OCI-LY7 (cell line): ENCODE results near the gene ZMIZ2.

Experiments used
- EZH2phosphoT487 ChIP-seq: fragments of 200-600 bp; sonication (generic); IDR thresholded peaks from 2 replicates; pipeline ENCODE4 v1.6.1; 2018; ENCODE audit warnings: low read depth, borderline replicate concordance, mild to moderate bottlenecking, mixed run types, antibody characterized with exemption, low read length, moderate library complexity, mixed read lengths
- TF ChIP-seq, protein P1 (sequence below): fragments of 200-600 bp; sonication (generic); conservative IDR thresholded peaks from 2 replicates; pipeline ENCODE4 v1.5.1; 2014; ENCODE audit warnings: mild to moderate bottlenecking, antibody characterized with exemption, low read length, moderate library complexity, mixed read lengths

DNA sequence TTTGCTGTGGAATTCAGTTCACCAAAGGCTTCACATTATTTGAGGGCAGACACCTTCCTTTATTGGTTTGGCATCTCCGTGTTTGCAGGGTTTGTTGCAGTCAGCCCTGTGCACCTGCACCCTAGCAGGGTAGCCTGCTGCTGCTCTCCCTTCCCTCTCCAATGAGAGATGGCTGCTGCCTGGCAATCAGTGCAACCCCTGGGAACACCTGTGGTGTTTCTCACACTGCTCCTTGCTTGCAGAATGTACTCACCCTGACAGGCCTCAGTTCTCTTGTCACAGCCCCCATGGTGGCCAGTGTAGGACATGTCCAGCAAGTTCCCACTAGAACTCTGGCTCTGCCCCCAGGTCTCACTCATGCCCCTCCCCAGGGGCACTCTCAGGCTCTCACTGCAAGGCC, 35.7 kb downstream of the ZMIZ2 start:
- TF ChIP-seq, protein P1, sequence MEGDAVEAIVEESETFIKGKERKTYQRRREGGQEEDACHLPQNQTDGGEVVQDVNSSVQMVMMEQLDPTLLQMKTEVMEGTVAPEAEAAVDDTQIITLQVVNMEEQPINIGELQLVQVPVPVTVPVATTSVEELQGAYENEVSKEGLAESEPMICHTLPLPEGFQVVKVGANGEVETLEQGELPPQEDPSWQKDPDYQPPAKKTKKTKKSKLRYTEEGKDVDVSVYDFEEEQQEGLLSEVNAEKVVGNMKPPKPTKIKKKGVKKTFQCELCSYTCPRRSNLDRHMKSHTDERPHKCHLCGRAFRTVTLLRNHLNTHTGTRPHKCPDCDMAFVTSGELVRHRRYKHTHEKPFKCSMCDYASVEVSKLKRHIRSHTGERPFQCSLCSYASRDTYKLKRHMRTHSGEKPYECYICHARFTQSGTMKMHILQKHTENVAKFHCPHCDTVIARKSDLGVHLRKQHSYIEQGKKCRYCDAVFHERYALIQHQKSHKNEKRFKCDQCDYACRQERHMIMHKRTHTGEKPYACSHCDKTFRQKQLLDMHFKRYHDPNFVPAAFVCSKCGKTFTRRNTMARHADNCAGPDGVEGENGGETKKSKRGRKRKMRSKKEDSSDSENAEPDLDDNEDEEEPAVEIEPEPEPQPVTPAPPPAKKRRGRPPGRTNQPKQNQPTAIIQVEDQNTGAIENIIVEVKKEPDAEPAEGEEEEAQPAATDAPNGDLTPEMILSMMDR: no peak
- TF ChIP-seq EZH2phosphoT487: no peak
